Neuron (in vitro differentiated cells): ENCODE data around the gene NISCH.

Experiments used
- H2AFZ ChIP-seq: one replicate; pipeline ENCODE4 v1.6.1; 2013; ENCODE audit warnings: low read depth, mild to moderate bottlenecking, inconsistent platforms, low read length, moderate library complexity
- H3K27me3 ChIP-seq: one replicate; pipeline ENCODE4 v1.6.1; 2013; ENCODE audit warnings: low read length; ENCODE audit not compliant: insufficient read depth
- H3K36me3 ChIP-seq: one replicate; pipeline ENCODE4 v1.6.1; 2013; ENCODE audit warnings: low read length; ENCODE audit not compliant: insufficient read depth
- H3K4me1 ChIP-seq: one replicate; pipeline ENCODE4 v1.6.1; 2013; ENCODE audit warnings: low read length; ENCODE audit not compliant: insufficient read depth
- H3K4me3 ChIP-seq: 2 replicates; pipeline ENCODE4 v1.5.1; 2013; ENCODE audit warnings: mild to moderate bottlenecking, low read length, moderate library complexity
- H3K9me3 ChIP-seq: one replicate; pipeline ENCODE4 v1.6.1; 2013; ENCODE audit warnings: low read length

NISCH gene

DNA sequence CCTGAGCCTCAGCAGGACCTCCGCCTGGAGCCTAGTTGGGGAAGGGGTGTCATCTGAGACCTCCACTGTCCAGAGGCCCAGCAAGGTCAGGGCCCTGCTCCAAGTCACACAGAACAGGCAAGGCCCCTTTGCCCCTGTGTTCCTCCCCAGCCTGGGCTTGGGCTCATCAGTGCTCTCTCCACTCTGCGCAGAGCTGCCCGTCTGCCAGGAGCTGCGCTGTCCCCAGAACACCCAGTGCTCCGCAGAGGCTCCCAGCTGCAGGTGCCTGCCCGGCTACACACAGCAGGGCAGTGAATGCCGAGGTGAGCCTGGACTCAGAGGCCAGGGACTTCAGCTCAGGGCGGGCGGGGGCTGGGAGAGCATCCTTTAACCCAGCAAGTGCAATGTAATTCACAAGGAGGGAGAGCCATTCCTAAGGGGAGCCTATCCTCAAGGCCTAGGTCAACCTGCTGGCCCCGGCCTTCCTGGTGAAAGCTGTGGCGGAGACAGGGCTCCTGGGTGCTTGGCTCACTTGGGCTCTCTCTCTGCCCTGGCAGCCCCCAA lies 47.5 kb downstream of the NISCH start:
- H2AFZ ChIP-seq: no peak overlapping the region
- H3K27me3 ChIP-seq: no peaks in the 10 kb centered on the region
- H3K4me3 ChIP-seq: no peak overlapping the region
- H3K4me1 ChIP-seq: no peaks in the 10 kb centered on the region
- no peaks in the 10 kb centered on the region for H3K36me3 ChIP-seq
- no peaks in the 10 kb centered on the region for H3K9me3 ChIP-seq

DNA sequence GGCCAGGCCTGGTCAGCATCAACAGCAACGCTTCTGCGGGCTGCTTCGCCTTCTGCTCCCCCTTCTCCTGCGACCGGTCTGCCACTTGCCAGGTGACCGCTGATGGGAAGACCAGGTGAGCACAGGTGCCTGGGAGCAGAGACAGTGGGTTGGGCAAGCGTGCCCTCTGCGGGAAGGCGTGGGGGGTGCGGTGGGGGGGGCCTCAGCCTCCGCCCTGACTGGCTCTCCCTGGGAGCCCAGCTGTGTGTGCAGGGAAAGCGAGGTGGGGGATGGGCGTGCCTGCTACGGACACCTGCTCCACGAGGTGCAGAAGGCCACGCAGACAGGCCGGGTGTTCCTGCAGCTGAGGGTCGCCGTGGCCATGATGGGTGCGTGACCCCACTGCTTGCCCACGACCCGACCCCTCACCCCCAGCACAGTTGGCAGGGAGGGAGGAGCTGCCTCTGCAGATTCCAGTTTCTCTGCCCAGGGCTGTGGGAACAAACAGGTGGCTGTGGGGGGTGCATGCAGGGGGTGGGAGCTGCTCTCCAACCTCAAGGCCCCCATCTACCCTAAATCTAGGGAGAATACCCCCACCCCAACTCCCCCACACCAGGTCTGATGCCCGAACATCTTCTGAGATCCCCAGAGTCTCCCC lies 48.5 kb downstream of the NISCH start:
- Histone ChIP-seq H3K4me1 (no peaks in the 10 kb centered on the region), H3K4me3 (no peak overlapping the region), H3K27me3 (no peaks in the 10 kb centered on the region)

DNA sequence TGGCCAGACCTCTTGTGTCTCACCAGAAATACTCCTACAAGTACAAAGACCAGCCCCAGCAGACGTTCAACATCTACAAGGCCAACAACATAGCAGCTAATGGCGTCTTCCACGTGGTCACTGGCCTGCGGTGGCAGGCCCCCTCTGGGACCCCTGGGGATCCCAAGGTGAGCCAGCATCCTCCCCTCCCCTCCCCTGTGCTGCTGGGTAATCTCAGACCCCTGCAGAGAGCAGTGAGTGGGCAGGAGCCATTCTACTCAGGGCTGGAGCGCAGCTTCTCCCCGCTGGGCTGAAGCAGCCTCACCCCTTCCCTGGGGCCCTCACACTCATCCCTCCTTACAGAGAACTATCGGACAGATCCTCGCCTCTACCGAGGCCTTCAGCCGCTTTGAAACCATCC lies 49.6 kb downstream of the NISCH start:
- Histone ChIP-seq H3K9me3 (no peaks in the 10 kb centered on the region), H2AFZ (no peak overlapping the region), H3K4me3 (no peak overlapping the region), H3K36me3 (no peaks in the 10 kb centered on the region), H3K27me3 (no peaks in the 10 kb centered on the region), H3K4me1 (no peaks in the 10 kb centered on the region)

More for the DNA sequence above, 48.5 kb downstream of the NISCH start:
- H2AFZ ChIP-seq: no peak overlapping the region
- H3K9me3 ChIP-seq: no peaks in the 10 kb centered on the region
- H3K36me3 ChIP-seq: no peaks in the 10 kb centered on the region

DNA sequence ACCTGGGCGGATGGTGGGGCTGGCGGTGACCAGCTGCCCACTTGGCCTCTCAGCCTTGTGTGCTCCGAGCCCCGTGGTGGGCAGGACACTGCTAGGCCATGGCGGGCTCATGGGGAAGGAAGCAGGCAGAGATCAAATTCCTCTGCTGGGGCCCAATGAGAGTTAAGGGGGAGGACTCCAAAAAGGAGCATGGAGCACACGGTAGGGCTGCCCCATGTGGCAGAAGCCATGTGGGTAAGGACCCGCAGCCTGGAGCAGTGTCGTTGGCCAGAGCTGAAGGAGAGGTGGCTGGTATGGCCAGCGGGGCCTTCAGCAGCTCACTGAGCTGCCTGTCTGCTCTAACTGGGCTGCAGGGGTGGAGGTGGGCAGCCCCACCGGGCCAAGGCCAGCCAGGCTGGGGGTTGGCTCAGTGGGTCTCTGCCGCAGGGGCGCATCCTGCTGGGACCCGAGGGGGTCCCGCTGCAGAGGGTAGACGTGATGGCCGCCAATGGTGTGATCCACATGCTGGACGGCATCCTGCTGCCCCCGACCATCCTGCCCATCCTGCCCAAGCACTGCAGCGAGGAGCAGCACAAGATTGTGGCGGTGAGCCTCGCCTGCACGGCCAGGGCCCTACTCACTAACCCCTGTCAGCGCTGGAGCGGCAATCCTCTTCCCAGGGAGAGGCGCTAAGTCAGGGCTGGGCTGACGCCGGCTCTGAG lies 51.0 kb downstream of the NISCH start:
- no peaks in the 10 kb centered on the region for H3K4me1 ChIP-seq
- no peaks in the 10 kb centered on the region for H3K9me3 ChIP-seq
- no peak overlapping the region for H3K4me3 ChIP-seq
- no peak overlapping the region for H2AFZ ChIP-seq
- no peaks in the 10 kb centered on the region for H3K36me3 ChIP-seq
- H3K27me3 ChIP-seq: peaks cover 7% of the 10 kb centered on the region

- Histone ChIP-seq H3K9me3 (no peaks in the 10 kb centered on the region), H3K36me3 (no peaks in the 10 kb centered on the region), H3K4me1 (no peaks in the 10 kb centered on the region), H2AFZ (no peak overlapping the region), H3K4me3 (no peak overlapping the region), H3K27me3 (peaks cover 13% of the 10 kb centered on the region)
Observed at GRCh38 chr3:52507359-52507758, 52.0 kb downstream of the NISCH start.

DNA sequence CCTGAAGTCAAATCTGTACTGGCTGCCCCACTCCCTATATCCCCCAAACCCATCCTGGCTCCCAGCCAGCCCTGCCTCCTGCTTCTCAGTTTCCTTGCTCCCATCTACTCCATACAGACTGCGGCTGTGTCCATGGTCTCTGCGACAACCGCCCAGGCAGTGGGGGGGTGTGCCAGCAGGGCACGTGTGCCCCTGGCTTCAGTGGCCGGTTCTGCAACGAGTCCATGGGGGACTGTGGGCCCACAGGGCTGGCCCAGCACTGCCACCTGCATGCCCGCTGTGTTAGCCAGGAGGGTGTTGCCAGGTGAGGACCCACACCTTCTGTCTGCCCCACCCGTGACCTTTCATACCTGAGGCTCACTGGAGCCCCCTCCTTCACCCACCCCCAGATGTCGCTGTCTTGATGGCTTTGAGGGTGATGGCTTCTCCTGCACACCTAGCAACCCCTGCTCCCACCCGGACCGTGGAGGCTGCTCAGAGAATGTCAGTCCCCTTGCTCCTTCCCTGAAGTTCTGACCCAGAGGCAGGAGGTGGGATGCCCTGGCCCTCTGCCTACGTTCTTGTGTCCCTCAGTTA lies 54.4 kb downstream of the NISCH start:
- H3K27me3 ChIP-seq: peaks cover 30% of the 10 kb centered on the region
- H3K4me1 ChIP-seq: no peaks in the 10 kb centered on the region
- H2AFZ ChIP-seq: no peak overlapping the region
- H3K36me3 ChIP-seq: no peaks in the 10 kb centered on the region
- no peak overlapping the region for H3K4me3 ChIP-seq
- H3K9me3 ChIP-seq: no peaks in the 10 kb centered on the region

DNA sequence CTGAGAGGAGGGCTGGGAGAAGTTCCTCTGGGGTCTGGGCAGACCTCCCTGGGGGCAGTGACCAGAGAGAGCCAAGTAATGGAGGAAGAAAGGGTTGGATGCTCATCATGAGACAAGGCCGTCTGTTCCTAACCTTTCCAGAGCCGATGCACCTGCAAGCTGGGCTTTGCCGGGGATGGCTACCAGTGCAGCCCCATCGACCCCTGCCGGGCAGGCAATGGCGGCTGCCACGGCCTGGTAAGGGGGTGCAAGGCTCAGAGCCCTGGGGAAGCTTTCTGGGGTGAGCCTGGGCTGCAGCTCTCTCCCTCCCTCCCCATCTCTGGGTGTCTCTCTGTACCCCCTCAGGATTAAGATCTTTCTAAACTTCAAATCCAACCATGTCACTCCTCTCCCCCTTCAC lies 56.1 kb downstream of the NISCH start:
- H2AFZ ChIP-seq: no peak overlapping the region
- peaks cover 33% of the 10 kb centered on the region for H3K27me3 ChIP-seq
- H3K4me3 ChIP-seq: no peak overlapping the region
- no peaks in the 10 kb centered on the region for H3K36me3 ChIP-seq
- H3K4me1 ChIP-seq: no peaks in the 10 kb centered on the region
- no peaks in the 10 kb centered on the region for H3K9me3 ChIP-seq

- H3K27me3 ChIP-seq: peaks cover 33% of the 10 kb centered on the region
Observed at GRCh38 chr3:52512105-52512504, 56.7 kb downstream of the NISCH start.

DNA sequence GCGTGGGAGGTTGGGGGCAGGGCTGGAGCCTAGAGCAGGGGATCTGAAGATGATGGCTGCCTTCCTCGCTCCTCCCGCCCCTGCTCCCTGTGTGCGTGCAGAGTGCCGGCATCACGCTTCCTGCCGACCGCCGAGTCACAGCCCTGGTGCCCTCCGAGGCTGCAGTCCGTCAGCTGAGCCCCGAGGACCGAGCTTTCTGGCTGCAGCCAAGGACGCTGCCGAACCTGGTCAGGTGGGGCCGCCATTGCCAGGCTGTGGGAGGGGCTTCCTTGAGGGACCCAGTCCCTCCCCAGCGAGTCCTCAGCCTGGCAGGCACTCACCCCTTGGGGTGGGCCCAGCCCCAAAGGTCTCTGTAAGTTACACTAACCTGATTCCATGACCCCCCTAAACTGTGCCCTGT lies 57.3 kb downstream of the NISCH start:
- no peaks in the 10 kb centered on the region for H3K36me3 ChIP-seq

More at GRCh38 chr3:52512105-52512504, 56.7 kb downstream of the NISCH start:
- H3K4me1 ChIP-seq: no peaks in the 10 kb centered on the region
- no peaks in the 10 kb centered on the region for H3K9me3 ChIP-seq
- H2AFZ ChIP-seq: no peak overlapping the region
- no peak overlapping the region for H3K4me3 ChIP-seq
- no peaks in the 10 kb centered on the region for H3K36me3 ChIP-seq

DNA sequence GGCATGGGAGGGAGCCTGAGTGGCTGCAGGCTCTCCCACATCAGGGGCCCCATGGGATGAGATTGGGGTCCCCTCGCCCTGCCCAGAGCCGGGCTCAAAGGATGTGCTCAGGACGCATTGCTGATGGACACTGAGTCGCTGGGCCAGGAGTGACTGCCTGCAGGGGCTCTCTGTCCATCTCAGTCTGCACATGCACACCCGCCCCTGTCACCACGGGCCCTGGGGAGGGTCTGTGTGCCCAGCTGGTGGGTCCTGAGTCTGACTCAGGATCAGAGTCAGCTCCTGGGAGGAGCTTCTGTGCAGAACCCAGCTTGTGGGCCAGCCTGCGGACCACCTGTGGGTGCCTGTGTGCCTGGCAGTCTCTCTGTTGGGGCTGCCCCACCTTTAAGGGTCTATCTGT lies 57.9 kb downstream of the NISCH start:
- Histone ChIP-seq H2AFZ (no peak overlapping the region), H3K4me1 (no peaks in the 10 kb centered on the region), H3K27me3 (peaks cover 33% of the 10 kb centered on the region), H3K4me3 (no peak overlapping the region), H3K9me3 (no peaks in the 10 kb centered on the region), H3K36me3 (no peaks in the 10 kb centered on the region)

More for the DNA sequence above, 57.3 kb downstream of the NISCH start:
- no peak overlapping the region for H3K4me3 ChIP-seq
- H3K4me1 ChIP-seq: no peaks in the 10 kb centered on the region
- H3K9me3 ChIP-seq: no peaks in the 10 kb centered on the region
- H2AFZ ChIP-seq: no peak overlapping the region
- peaks cover 33% of the 10 kb centered on the region for H3K27me3 ChIP-seq

DNA sequence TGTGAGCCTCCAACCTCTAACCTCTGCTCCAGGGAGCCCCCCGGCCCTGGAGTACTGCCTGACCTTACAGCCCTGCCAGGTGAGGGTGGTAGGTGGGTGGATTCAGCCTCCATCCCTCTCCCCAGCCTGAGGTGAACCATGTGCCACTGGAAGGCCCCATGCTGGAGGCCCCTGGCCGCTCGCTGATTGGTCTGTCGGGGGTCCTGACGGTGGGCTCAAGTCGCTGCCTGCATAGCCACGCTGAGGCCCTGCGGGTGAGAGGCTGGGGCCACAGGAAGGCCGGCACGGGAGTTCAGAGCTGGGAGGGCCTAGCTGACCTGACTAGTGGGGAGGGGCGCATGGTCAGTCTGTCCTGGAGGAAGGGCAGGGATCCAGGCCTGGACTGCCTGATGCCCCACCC lies 59.2 kb downstream of the NISCH start:
- no peaks in the 10 kb centered on the region for H3K9me3 ChIP-seq
- H3K4me1 ChIP-seq: no peaks in the 10 kb centered on the region
- H3K36me3 ChIP-seq: no peaks in the 10 kb centered on the region
- H3K27me3 ChIP-seq: peaks cover 33% of the 10 kb centered on the region
- H3K4me3 ChIP-seq: no peak overlapping the region
- H2AFZ ChIP-seq: no peak overlapping the region

DNA sequence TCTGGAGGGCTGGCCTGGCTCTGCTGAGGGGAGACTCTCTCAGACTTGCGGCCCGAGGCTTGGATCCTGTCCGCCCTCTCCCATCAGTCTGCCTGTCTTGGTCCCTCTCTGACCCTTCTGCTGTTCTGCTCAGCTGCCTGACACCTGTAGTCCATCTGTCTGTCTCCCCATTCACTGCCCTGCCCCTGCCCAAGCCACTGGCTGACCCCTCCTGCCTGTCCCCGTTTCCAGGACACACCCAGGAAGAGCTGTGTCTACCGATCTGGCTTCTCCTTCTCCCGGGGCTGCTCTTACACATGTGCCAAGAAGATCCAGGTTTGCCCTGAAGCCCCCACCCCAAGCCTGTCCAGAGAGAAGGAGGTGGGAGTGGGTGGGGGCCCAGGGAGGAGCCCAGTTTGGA lies 59.8 kb downstream of the NISCH start:
- Histone ChIP-seq H3K27me3 (peaks cover 33% of the 10 kb centered on the region), H2AFZ (no peak overlapping the region), H3K4me1 (no peaks in the 10 kb centered on the region), H3K9me3 (no peaks in the 10 kb centered on the region), H3K4me3 (no peak overlapping the region), H3K36me3 (no peaks in the 10 kb centered on the region)

DNA sequence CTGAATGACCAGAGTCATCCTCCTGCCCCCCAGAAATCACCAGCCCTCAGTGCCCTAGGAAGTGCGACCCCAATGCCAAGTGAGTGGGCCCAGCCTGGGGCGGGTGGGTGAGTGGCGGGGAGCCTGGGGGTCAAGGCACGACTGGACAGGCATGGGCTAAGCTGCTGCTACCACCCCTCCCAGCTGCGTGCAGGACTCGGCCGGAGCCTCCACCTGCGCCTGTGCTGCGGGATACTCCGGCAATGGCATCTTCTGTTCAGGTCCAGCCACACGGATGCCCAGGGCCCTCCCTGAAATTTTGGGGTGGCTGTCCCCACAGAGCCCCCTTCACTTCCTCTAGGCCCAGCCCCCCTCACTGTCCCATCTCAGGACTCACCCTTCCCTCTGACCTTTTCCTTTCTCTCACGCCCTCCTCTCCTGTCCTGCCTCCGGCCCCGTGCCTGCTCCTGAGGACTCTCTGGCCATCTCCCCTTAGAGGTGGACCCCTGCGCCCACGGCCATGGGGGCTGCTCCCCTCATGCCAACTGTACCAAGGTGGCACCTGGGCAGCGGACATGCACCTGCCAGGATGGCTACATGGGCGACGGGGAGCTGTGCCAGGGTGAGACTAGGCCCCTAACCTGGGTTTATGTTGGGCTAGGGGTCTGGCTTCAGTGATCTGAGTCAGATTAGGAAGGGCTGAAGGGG lies 61.2 kb downstream of the NISCH start:
- no peaks in the 10 kb centered on the region for H3K4me1 ChIP-seq
- H3K36me3 ChIP-seq: no peaks in the 10 kb centered on the region
- no peaks in the 10 kb centered on the region for H3K9me3 ChIP-seq
- no peak overlapping the region for H3K4me3 ChIP-seq
- no peak overlapping the region for H2AFZ ChIP-seq
- peaks cover 24% of the 10 kb centered on the region for H3K27me3 ChIP-seq
